Measurements from ENCODE around the gene RGSL1. TPM values are rescaled to one million over a fixed set of nuclear protein-coding genes. Genes with fewer than 3 reads are reported as not detected.

RGSL1 gene
- total and polyA plus RNA-seq, 8 donors, result not detected

- intact Hi-C loops (cut with DNase I), result no loop called here
- Histone ChIP-seq H3K27me3 (no peaks in the 10 kb centered on the region), H3K27ac (no peak overlapping the region), H3K4me3 (no peak overlapping the region), H3K4me1 (no peaks in the 10 kb centered on the region), H3K9me3 (no peaks in the 10 kb centered on the region), H3K36me3 (no peaks in the 10 kb centered on the region)
- TF ChIP-seq CTCF (IDR thresholded peaks at IDR 0.05), result no peak
- ATAC-seq (no peak), FAIRE-seq (no peak), DNase-seq (no peak)
- WGBS, 2 donors, result 72 to 80% methylated on average over 11 of the region's 11 CpGs
Observed at GRCh38 chr1:182430263-182431068, 19.5 kb upstream of the RGSL1 start.

GRCh38 chr1:182431278-182431677 lies 18.7 kb upstream of the RGSL1 start:
- Histone ChIP-seq H3K9me3 (no peaks in the 10 kb centered on the region), H3K36me3 (no peaks in the 10 kb centered on the region), H3K27me3 (no peaks in the 10 kb centered on the region), H3K4me3 (no peak overlapping the region), H3K4me1 (no peaks in the 10 kb centered on the region), H3K27ac (no peak overlapping the region)
- no peak for TF ChIP-seq CTCF (IDR thresholded peaks at IDR 0.05)
- no peak for ATAC-seq
- intact Hi-C loops (cut with DNase I), result no loop called here
- DNase-seq, result no peak
- WGBS, 2 donors, result 81 to 88% methylated on average over 7 of the region's 7 CpGs
- FAIRE-seq, result no peak

- no peak overlapping the region for H3K4me3 ChIP-seq
- no peak for ATAC-seq
- no peak for DNase-seq
- H3K27ac ChIP-seq, result no peak overlapping the region
- no peaks in the 10 kb centered on the region for H3K4me1 ChIP-seq
- TF ChIP-seq CTCF (IDR thresholded peaks at IDR 0.05), result no peak
- H3K27me3 ChIP-seq, result no peaks in the 10 kb centered on the region
- no peaks in the 10 kb centered on the region for H3K9me3 ChIP-seq
- WGBS, 2 donors, result 100% methylated on average over 1 of the region's 1 CpG
- intact Hi-C loops (cut with DNase I), result no loop called here
- no peak for FAIRE-seq
- no peaks in the 10 kb centered on the region for H3K36me3 ChIP-seq
Observed at GRCh38 chr1:182433580-182433979, 16.4 kb upstream of the RGSL1 start.

- H3K36me3 ChIP-seq, result no peaks in the 10 kb centered on the region
- no peak for TF ChIP-seq CTCF (IDR thresholded peaks at IDR 0.05)
- H3K27me3 ChIP-seq, result no peaks in the 10 kb centered on the region
- no peaks in the 10 kb centered on the region for H3K4me1 ChIP-seq
- no peaks in the 10 kb centered on the region for H3K9me3 ChIP-seq
- H3K4me3 ChIP-seq, result no peak overlapping the region
- FAIRE-seq (no peak), DNase-seq (no peak), ATAC-seq (no peak)
- intact Hi-C loops (cut with DNase I), result no loop called here
- 91 to 93% methylated on average over 1 of the region's 1 CpG for WGBS, 2 donors
- no peak overlapping the region for H3K27ac ChIP-seq
Observed at GRCh38 chr1:182438326-182438725, 11.6 kb upstream of the RGSL1 start.

- FAIRE-seq (no peak), DNase-seq (no peak), ATAC-seq (no peak)
- Histone ChIP-seq H3K27me3 (no peaks in the 10 kb centered on the region), H3K36me3 (no peaks in the 10 kb centered on the region), H3K4me3 (no peak overlapping the region), H3K27ac (no peak overlapping the region), H3K4me1 (no peaks in the 10 kb centered on the region), H3K9me3 (no peaks in the 10 kb centered on the region)
- no peak for TF ChIP-seq CTCF (IDR thresholded peaks at IDR 0.05)
- intact Hi-C loops (cut with DNase I), result no loop called here
- WGBS, 2 donors, result 89 to 94% methylated on average over 3 of the region's 3 CpGs
Observed at GRCh38 chr1:182441719-182442118, 8.2 kb upstream of the RGSL1 start.
